Endothelial cell (in vitro differentiated cells): ENCODE results near the gene TMEM86A. TPM values are rescaled to one million over a fixed set of nuclear protein-coding genes. Genes with fewer than 3 reads are reported as not detected.
"Not testable (repeated sequence)": the region's sequence is repeated elsewhere in the genome, so short reads cannot be mapped to it uniquely, and the experiment has no call there.

ENCODE experiments used
- DNase-seq: peaks from one replicate; pipeline ENCODE4 v3.0.0; 2021; ENCODE audit warnings: low spot score
- H3K27ac Mint-ChIP-seq: one replicate; pipeline ENCODE4 v1.8.0; 2021; ENCODE audit warnings: mixed read lengths, inconsistent platforms; ENCODE audit not compliant: unreplicated experiment
- H3K27me3 Mint-ChIP-seq: one replicate; pipeline ENCODE4 v1.8.0; 2021; ENCODE audit warnings: mild to moderate bottlenecking, moderate library complexity, mixed read lengths, inconsistent platforms; ENCODE audit not compliant: unreplicated experiment
- H3K36me3 Mint-ChIP-seq: one replicate; pipeline ENCODE4 v1.8.0; 2021; ENCODE audit warnings: mild to moderate bottlenecking, low read depth, mixed read lengths, inconsistent platforms; ENCODE audit not compliant: unreplicated experiment
- H3K4me1 Mint-ChIP-seq: one replicate; pipeline ENCODE4 v1.8.0; 2021; ENCODE audit warnings: mild to moderate bottlenecking, mixed read lengths, inconsistent platforms; ENCODE audit not compliant: unreplicated experiment
- H3K4me3 Mint-ChIP-seq: one replicate; pipeline ENCODE4 v1.8.0; 2021; ENCODE audit warnings: mild to moderate bottlenecking, mixed read lengths, inconsistent platforms; ENCODE audit not compliant: unreplicated experiment
- H3K9me3 Mint-ChIP-seq: one replicate; pipeline ENCODE4 v1.8.0; 2021; ENCODE audit warnings: mixed read lengths, inconsistent platforms; ENCODE audit not compliant: unreplicated experiment
- total RNA-seq: library from RNA; stranded (reverse); fragmentation: NEBNext Ultra II Directional; extraction: Animal tissue kit (Norgen Biotek cat#: 25700); gene quantifications from one replicate; pipeline ENCODE4 v1.2.1, GENCODE V29; 2021; ENCODE audit not compliant: unreplicated experiment
- TF ChIP-seq, protein P1 (sequence below): fragments of 200-600 bp; sonication (generic); IDR thresholded peaks from one replicate; pipeline ENCODE4 v1.5.0; 2021; ENCODE audit warnings: antibody characterized with exemption; ENCODE audit not compliant: unreplicated experiment

The TMEM86A gene
- total RNA-seq, 1 donor from 2014 or later = 3.9 TPM

DNA sequence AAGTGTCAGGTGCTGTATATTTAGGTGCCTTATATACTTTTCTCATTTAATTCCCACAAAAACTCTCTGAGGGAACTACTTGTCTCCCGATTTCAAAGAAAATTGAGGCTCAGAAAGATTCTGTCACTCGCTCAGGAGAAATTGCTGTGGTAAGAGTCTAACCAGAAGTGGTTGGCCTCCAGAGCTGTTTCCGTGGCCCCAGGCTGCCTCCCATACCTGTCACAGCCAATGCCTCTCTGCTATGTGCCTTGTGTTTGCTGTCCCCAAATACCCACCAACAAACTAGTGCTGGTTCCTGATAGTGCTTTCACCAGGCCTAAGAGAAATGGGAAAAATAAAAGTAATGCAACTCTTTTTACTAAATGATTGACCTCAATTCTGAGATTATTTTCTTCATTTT, 21.0 kb upstream of the TMEM86A start:
- H3K27me3 Mint-ChIP-seq = no peaks in the 10 kb centered on the region
- H3K4me3 Mint-ChIP-seq = no peak overlapping the region
- no peaks in the 10 kb centered on the region for H3K36me3 Mint-ChIP-seq
- TF ChIP-seq, protein P1, sequence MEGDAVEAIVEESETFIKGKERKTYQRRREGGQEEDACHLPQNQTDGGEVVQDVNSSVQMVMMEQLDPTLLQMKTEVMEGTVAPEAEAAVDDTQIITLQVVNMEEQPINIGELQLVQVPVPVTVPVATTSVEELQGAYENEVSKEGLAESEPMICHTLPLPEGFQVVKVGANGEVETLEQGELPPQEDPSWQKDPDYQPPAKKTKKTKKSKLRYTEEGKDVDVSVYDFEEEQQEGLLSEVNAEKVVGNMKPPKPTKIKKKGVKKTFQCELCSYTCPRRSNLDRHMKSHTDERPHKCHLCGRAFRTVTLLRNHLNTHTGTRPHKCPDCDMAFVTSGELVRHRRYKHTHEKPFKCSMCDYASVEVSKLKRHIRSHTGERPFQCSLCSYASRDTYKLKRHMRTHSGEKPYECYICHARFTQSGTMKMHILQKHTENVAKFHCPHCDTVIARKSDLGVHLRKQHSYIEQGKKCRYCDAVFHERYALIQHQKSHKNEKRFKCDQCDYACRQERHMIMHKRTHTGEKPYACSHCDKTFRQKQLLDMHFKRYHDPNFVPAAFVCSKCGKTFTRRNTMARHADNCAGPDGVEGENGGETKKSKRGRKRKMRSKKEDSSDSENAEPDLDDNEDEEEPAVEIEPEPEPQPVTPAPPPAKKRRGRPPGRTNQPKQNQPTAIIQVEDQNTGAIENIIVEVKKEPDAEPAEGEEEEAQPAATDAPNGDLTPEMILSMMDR = no peak
- DNase-seq = no peak
- H3K27ac Mint-ChIP-seq = no peak overlapping the region
- no peaks in the 10 kb centered on the region for H3K4me1 Mint-ChIP-seq
- H3K9me3 Mint-ChIP-seq = no peaks in the 10 kb centered on the region

DNA sequence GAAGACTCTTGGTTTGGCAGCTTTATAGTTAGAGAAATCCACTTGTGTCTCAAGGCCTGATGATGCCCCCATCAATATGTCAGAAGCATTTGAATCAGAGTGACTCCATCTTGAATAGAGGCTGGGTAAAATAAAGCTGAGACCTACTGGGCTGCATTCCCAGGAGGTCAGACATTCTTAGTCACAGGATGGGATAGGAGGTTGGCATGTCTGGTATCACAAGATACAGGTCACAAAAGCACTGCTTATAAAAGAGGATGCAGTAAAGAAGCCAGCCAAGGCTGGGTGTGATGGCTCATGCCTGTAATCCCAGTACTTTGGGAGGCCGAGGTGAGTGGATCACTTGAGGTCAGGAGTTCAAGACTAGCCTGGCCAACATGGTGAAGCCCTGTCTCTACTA, 16.6 kb upstream of the TMEM86A start:
- not testable (repeated sequence) for H3K27ac Mint-ChIP-seq, DNase-seq, H3K4me3 Mint-ChIP-seq, H3K27me3 Mint-ChIP-seq, H3K36me3 Mint-ChIP-seq, H3K9me3 Mint-ChIP-seq
- H3K4me1 Mint-ChIP-seq = peaks cover 17% of the 10 kb centered on the region

DNA sequence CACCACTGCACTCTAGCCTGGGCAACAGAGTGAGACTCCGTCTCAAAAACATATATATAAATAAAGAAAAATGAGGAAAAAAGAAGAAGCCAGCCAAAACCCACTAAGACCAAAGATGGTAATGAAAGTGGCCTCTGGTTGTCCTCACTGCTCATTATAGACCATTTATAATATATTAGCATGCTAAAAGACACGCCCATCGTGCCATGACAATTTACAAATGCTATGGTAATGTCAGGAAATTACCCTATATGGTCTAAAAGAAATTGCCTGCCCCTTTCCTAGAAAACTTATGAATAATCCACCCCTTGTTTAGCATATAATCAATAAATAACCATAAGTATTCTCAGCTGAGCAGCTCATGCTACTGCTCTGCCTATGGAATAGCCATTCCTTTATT, 16.1 kb upstream of the TMEM86A start:
- Mint-ChIP-seq H3K36me3 (no peaks in the 10 kb centered on the region), H3K4me3 (no peak overlapping the region), H3K27ac (no peak overlapping the region), H3K9me3 (no peaks in the 10 kb centered on the region), H3K27me3 (no peaks in the 10 kb centered on the region), H3K4me1 (peaks cover 17% of the 10 kb centered on the region)
- DNase-seq = no peak
- TF ChIP-seq, protein P1 = no peak

- TF ChIP-seq, protein P1 = no peak
These were observed 14.3 kb upstream of the TMEM86A start for GRCh38 chr11:18684267-18684666.

DNA sequence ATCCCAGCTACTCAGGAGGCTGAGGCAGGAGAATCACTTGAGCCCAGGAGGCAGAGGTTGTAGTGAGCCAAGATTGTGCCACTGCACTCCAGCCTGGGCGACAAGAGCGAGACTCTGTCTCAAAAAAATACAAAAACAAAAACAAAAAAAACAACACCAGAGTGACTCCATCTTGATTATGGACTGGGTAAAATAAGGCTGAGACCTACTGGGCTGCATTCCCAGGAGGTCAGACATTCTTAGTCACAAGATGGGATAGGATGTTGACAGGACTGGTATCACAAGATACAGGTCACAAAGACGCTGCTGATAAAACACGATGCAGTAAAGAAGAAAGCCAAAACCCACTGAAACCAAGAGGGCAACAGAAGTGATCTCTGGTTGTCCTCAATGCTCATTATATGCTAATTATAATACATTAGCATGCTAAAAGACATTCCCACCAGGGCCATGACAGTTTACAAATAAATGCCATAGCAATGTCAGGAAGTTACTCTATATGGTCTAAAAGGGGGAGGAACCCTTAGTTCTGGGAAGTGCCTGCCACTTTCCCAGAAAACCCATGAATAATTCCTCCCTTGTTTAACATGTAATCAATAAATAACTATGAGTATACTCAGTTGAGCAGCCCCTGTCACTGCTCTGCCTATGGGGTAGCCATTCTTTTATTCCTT, 7.0 kb upstream of the TMEM86A start:
- DNase-seq, H3K4me3 Mint-ChIP-seq, H3K27me3 Mint-ChIP-seq, H3K27ac Mint-ChIP-seq, H3K36me3 Mint-ChIP-seq, H3K4me1 Mint-ChIP-seq, H3K9me3 Mint-ChIP-seq: not testable (repeated sequence)

More at GRCh38 chr11:18684267-18684666, 14.3 kb upstream of the TMEM86A start:
- Mint-ChIP-seq H3K4me3 (no peak overlapping the region), H3K27ac (no peak overlapping the region), H3K27me3 (no peaks in the 10 kb centered on the region), H3K9me3 (no peaks in the 10 kb centered on the region), H3K36me3 (no peaks in the 10 kb centered on the region), H3K4me1 (peaks cover 17% of the 10 kb centered on the region)
- no peak for DNase-seq

GRCh38 chr11:18692941-18693760, 5.4 kb upstream of the TMEM86A start:
- Mint-ChIP-seq H3K27me3 (no peaks in the 10 kb centered on the region), H3K27ac (no peak overlapping the region), H3K36me3 (no peaks in the 10 kb centered on the region), H3K9me3 (no peaks in the 10 kb centered on the region), H3K4me1 (peaks cover 4% of the 10 kb centered on the region), H3K4me3 (no peak overlapping the region)
- DNase-seq = no peak
- TF ChIP-seq, protein P1 = no peak
